Natural killer cell (primary cell): ENCODE data around the gene DOCK11. TPM values are rescaled to one million over a fixed set of nuclear protein-coding genes. Genes with fewer than 3 reads are reported as not detected.
"Not testable (repeated sequence)": the region's sequence is repeated elsewhere in the genome, so short reads cannot be mapped to it uniquely, and the experiment has no call there.

Source experiments
- ATAC-seq, 3 donors: fragments of 150-1000 bp in 2 of 3; fragments of 200-7000 bp in 1 of 3; cut with Tn5 transposase; 1 replicate in 1 of 3; 2 replicates in 2 of 3; pipeline ENCODE4 v1.10.0; 2021; ENCODE audit warnings: mild to moderate bottlenecking in 2 of 3, moderate library complexity in 2 of 3
- DNase-seq, 2 donors: peaks; one replicate each; pipeline versions ENCODE4 v3.0.0 to v3.0.0-alpha.2; 2013 to 2021; ENCODE audit warnings: mixed read lengths in 1 of 2
- H3K27ac ChIP-seq: one replicate; pipeline ENCODE4 v1.5.1; 2013; ENCODE audit warnings: mild to moderate bottlenecking, low read length
- H3K27me3 ChIP-seq: one replicate; pipeline ENCODE4 v1.6.1; 2013; ENCODE audit warnings: low read length; ENCODE audit not compliant: control insufficient read depth, insufficient read depth
- H3K36me3 ChIP-seq: one replicate; pipeline ENCODE4 v1.6.1; 2013; ENCODE audit warnings: low read length; ENCODE audit not compliant: control insufficient read depth, insufficient read depth
- H3K4me1 ChIP-seq: one replicate; pipeline ENCODE4 v1.6.1; 2013; ENCODE audit warnings: low read length; ENCODE audit not compliant: control insufficient read depth, insufficient read depth
- H3K4me3 ChIP-seq: one replicate; pipeline ENCODE4 v1.5.1; 2013; ENCODE audit warnings: low read length
- H3K9me3 ChIP-seq: one replicate; pipeline ENCODE4 v1.6.1; 2013; ENCODE audit warnings: low read length; ENCODE audit not compliant: control insufficient read depth, insufficient read depth
- H3K27ac Mint-ChIP-seq, 2 donors: one replicate each; pipeline ENCODE4 v1.8.0; 2022; ENCODE audit warnings: mild to moderate bottlenecking in 2 of 2, mixed read lengths in 2 of 2, moderate library complexity in 1 of 2
- H3K27me3 Mint-ChIP-seq, 2 donors: one replicate each; pipeline ENCODE4 v1.8.0; 2022; ENCODE audit warnings: low read depth in 2 of 2, mixed read lengths in 2 of 2
- H3K36me3 Mint-ChIP-seq: one replicate; pipeline ENCODE4 v1.8.0; 2022; ENCODE audit warnings: mixed read lengths
- H3K4me1 Mint-ChIP-seq, 2 donors: one replicate each; pipeline ENCODE4 v1.8.0; 2022; ENCODE audit warnings: mixed read lengths in 2 of 2
- H3K4me3 Mint-ChIP-seq: one replicate; pipeline ENCODE4 v1.8.0; 2022; ENCODE audit warnings: mild to moderate bottlenecking, moderate library complexity, mixed read lengths
- H3K9me3 Mint-ChIP-seq, 2 donors: one replicate each; pipeline ENCODE4 v1.8.0; 2022; ENCODE audit warnings: mixed read lengths in 2 of 2
- CTCF ChIP-seq: fragments of 200-600 bp; IDR thresholded peaks from one replicate; pipeline ENCODE4 v1.8.0; 2022; ENCODE audit warnings: antibody characterized with exemption
- WGBS: methylation state at CpG from one replicate; pipeline ENCODE4 v1.1.7; 2013; ENCODE audit warnings: missing lambda C conversion rate; ENCODE audit not compliant: insufficient coverage; 5-methylcytosine and 5-hydroxymethylcytosine counted together
- intact Hi-C: fragments of 100-400 bp; cut with micrococcal nuclease; formaldehyde crosslinking; loops from one replicate; pipeline ENCODE4 v1.14.2; 2022
- total RNA-seq, 4 donors: library from RNA; stranded (reverse); fragments of 120-200 nt in 1 of 4; gene quantifications; one replicate each; pipeline versions ENCODE4 v1.2.3 to v1.2.4, GENCODE V29; 2013 to 2022

The DOCK11 gene
- total RNA-seq, 3 donors from 2014 or later (not counting 1 experiment from before 2014, with no cell fraction given) = 108 to 130 (median 117) TPM

DNA sequence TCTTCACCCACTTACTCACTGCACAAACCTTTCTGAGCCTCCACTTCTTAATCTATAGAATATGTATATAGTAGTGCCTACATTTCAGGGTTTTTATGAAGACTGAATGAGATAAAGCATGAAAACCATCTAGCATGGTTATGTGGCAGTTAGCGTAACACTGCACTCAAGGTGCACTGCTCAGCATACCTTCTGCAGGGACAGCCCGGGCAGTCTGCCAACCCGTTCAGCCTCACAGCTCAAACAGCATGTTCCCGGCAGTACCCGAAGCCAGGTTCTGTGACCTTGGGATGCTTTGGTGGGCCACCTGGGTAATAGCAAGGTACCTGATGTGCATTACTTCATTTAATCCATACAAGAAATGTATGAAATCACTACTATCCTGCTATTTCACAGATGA, 81.4 kb downstream of the DOCK11 start:
- H3K27ac ChIP-seq = no peak overlapping the region
- no peaks in the 10 kb centered on the region for H3K27me3 ChIP-seq
- H3K9me3 Mint-ChIP-seq = no peaks in the 10 kb centered on the region
- H3K27ac Mint-ChIP-seq = no peak overlapping the region
- no peak overlapping the region for H3K4me3 Mint-ChIP-seq
- 93% methylated on average over 5 of the region's 5 CpGs for WGBS
- H3K4me3 ChIP-seq = no peak overlapping the region
- H3K27me3 Mint-ChIP-seq = no peaks in the 10 kb centered on the region
- H3K4me1 ChIP-seq = no peaks in the 10 kb centered on the region
- no peaks in the 10 kb centered on the region for H3K4me1 Mint-ChIP-seq
- DNase-seq (no peak), ATAC-seq (no peak)
- intact Hi-C loops = no loop called here
- no peaks in the 10 kb centered on the region for H3K36me3 Mint-ChIP-seq
- H3K9me3 ChIP-seq = no peaks in the 10 kb centered on the region
- TF ChIP-seq CTCF = no peak
- peaks cover 58% of the 10 kb centered on the region for H3K36me3 ChIP-seq

DNA sequence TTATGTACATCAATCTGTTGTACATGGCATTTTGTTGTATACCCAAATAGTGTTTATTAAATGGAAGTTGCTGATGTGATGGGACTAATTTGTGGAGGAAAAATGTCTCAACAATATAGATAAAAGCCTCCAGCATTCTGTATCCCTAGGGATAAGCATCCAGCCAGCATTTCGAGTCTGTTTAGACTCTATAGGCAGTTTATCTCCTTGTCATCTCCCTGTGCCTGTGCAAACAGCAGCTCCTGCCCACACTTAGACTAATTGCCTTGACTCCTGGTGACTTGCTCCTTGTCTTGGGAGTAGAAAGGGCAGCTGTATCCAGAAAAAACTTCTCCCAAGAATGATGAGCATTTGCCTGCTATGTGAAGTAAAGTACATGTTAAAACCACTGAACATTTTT, 83.8 kb downstream of the DOCK11 start:
- H3K36me3 Mint-ChIP-seq = no peaks in the 10 kb centered on the region
- 60% methylated on average over 1 of the region's 1 CpG for WGBS

GRCh38 chrX:118582926-118583325, 87.3 kb downstream of the DOCK11 start:
- ATAC-seq, H3K4me3 ChIP-seq, H3K36me3 Mint-ChIP-seq, H3K9me3 Mint-ChIP-seq, DNase-seq, H3K27me3 Mint-ChIP-seq, H3K27ac Mint-ChIP-seq, H3K27me3 ChIP-seq, intact Hi-C loops, H3K9me3 ChIP-seq, H3K4me1 Mint-ChIP-seq, H3K4me3 Mint-ChIP-seq, H3K27ac ChIP-seq, H3K4me1 ChIP-seq: not testable (repeated sequence)
- WGBS = 100% methylated on average over 1 of the region's 3 CpGs
- peaks cover 59% of the 10 kb centered on the region for H3K36me3 ChIP-seq

More for the DNA sequence above, 83.8 kb downstream of the DOCK11 start:
- Mint-ChIP-seq H3K27me3 (no peaks in the 10 kb centered on the region), H3K4me3 (no peak overlapping the region), H3K9me3 (no peaks in the 10 kb centered on the region), H3K27ac (peak overlapping the region in 1 of 2 donors; percentile 48), H3K4me1 (no peaks in the 10 kb centered on the region)
- Histone ChIP-seq H3K27me3 (no peaks in the 10 kb centered on the region), H3K4me3 (no peak overlapping the region), H3K36me3 (peaks cover 47% of the 10 kb centered on the region), H3K9me3 (no peaks in the 10 kb centered on the region), H3K27ac (no peak overlapping the region), H3K4me1 (no peaks in the 10 kb centered on the region)
- no peak for TF ChIP-seq CTCF
- intact Hi-C loops = no loop called here
- DNase-seq (no peak), ATAC-seq (no peak)

DNA sequence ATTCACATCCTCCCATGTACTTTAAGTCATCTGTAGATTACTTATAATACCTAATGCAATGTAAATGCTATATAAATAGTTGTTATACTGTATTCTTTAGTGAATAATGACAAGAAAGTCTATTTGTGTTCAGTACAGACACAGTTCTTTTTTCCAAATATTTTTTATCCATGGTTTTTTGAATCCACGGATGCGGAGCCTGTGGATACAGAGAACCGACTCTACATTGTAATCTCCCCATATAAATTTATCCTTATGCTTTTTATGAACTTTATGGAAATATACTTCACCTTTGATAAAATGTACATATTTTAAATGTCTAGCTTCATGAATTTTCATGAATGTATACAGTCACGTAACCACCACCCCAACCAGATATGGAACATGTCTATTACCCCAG, 88.2 kb downstream of the DOCK11 start:
- Mint-ChIP-seq H3K4me1 (peaks cover 0 to 5% of the 10 kb centered on the region in 2 donors), H3K27ac (no peak overlapping the region), H3K9me3 (no peaks in the 10 kb centered on the region), H3K27me3 (no peaks in the 10 kb centered on the region), H3K36me3 (peaks cover 12% of the 10 kb centered on the region), H3K4me3 (no peak overlapping the region)
- Histone ChIP-seq H3K27ac (no peak overlapping the region), H3K36me3 (peaks cover 60% of the 10 kb centered on the region), H3K4me3 (no peak overlapping the region), H3K4me1 (no peaks in the 10 kb centered on the region), H3K27me3 (no peaks in the 10 kb centered on the region), H3K9me3 (no peaks in the 10 kb centered on the region)
- WGBS = 92% methylated on average over 1 of the region's 4 CpGs
- DNase-seq (no peak), ATAC-seq (no peak)
- intact Hi-C loops = no loop called here
- no peak for TF ChIP-seq CTCF
